ENCODE data around the gene EIF3M.
"Not testable (repeated sequence)": the region's sequence is repeated elsewhere in the genome, so short reads cannot be mapped to it uniquely, and the experiment has no call there.

DNA sequence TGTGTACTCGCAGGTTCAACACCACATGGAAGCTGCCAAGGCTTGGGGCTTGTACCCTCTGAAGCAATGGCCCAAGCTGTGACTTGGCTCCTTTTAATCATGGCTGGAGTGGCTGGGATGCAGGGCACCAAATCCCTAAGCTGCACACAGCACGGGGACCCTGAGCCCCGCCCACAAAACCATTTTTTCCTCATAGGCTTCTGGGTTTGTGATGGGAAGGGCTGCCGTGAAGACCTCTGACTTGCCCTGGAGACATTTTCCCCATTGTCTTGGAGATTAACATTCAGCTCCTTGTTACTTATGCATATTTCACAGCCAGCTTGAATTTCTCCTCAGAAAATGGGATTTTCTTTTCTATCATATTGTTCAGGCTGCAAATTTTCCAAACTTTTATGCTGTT is 25.2 kb downstream of the EIF3M start:
- TF ChIP-seq, protein P1, sequence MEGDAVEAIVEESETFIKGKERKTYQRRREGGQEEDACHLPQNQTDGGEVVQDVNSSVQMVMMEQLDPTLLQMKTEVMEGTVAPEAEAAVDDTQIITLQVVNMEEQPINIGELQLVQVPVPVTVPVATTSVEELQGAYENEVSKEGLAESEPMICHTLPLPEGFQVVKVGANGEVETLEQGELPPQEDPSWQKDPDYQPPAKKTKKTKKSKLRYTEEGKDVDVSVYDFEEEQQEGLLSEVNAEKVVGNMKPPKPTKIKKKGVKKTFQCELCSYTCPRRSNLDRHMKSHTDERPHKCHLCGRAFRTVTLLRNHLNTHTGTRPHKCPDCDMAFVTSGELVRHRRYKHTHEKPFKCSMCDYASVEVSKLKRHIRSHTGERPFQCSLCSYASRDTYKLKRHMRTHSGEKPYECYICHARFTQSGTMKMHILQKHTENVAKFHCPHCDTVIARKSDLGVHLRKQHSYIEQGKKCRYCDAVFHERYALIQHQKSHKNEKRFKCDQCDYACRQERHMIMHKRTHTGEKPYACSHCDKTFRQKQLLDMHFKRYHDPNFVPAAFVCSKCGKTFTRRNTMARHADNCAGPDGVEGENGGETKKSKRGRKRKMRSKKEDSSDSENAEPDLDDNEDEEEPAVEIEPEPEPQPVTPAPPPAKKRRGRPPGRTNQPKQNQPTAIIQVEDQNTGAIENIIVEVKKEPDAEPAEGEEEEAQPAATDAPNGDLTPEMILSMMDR (IDR thresholded peaks at IDR 0.05) = not testable (repeated sequence)
- TF ChIP-seq POLR2A (IDR thresholded peaks at IDR 0.05) = not testable (repeated sequence)

Measured in right lobe of liver (tissue), 4 donors.